Gastroesophageal sphincter (tissue), 4 donors: ENCODE measurements around the gene TCAIM. TPM values are rescaled to one million over a fixed set of nuclear protein-coding genes. Genes with fewer than 3 reads are reported as not detected.

Source experiments
- ATAC-seq: fragments of 150-250 bp; one replicate; pipeline ENCODE4 v1.9.1; 2016; ENCODE audit warnings: mild to moderate bottlenecking, moderate library complexity
- H3K27ac ChIP-seq, 4 donors: fragments of 200-600 bp; sonication (generic) in 3 of 4; 1 replicate in 3 of 4; 2 replicates in 1 of 4; pipeline ENCODE4 v1.5.1; 2016 to 2019
- H3K27me3 ChIP-seq: fragments of 200-600 bp; sonication (generic); one replicate; pipeline ENCODE4 v1.5.1; 2019
- H3K36me3 ChIP-seq, 2 donors: fragments of 200-600 bp; sonication (generic); one replicate each; pipeline ENCODE4 v1.5.1; 2019; ENCODE audit warnings: control low read depth in 1 of 2
- H3K4me1 ChIP-seq, 3 donors: fragments of 200-600 bp; sonication (generic); 1 replicate in 2 of 3; 2 replicates in 1 of 3; pipeline ENCODE4 v1.5.1; 2016 to 2019; ENCODE audit warnings: control low read depth in 2 of 3
- H3K4me3 ChIP-seq, 2 donors: fragments of 200-600 bp; sonication (generic); one replicate each; pipeline ENCODE4 v1.5.1; 2019; ENCODE audit warnings: mild to moderate bottlenecking in 1 of 2, moderate library complexity in 1 of 2
- H3K9me3 ChIP-seq, 3 donors: fragments of 200-600 bp; sonication (generic); one replicate each; pipeline ENCODE4 v1.5.1; 2017 to 2019; ENCODE audit warnings: control low read depth in 2 of 3
- EP300 ChIP-seq: sonication (generic); formaldehyde crosslinking; IDR thresholded peaks from one replicate; pipeline ENCODE4 v1.6.1; 2017; ENCODE audit warnings: antibody characterized with exemption, mild to moderate bottlenecking
- POLR2A ChIP-seq, 2 donors: fragments of 450-650 bp; IDR thresholded peaks; one replicate each; pipeline ENCODE4 v1.6.1; 2017; ENCODE audit warnings: antibody characterized with exemption in 2 of 2, mild to moderate bottlenecking in 2 of 2, moderate library complexity in 1 of 2
- POLR2AphosphoS5 ChIP-seq: sonication (generic); formaldehyde crosslinking; IDR thresholded peaks from one replicate; pipeline ENCODE4 v1.6.1; 2017; ENCODE audit warnings: antibody characterized with exemption
- WGBS, 2 donors: methylation state at CpG; one replicate each; pipeline ENCODE4 v1.1.5; 2018; ENCODE audit warnings: low coverage in 1 of 2; 5-methylcytosine and 5-hydroxymethylcytosine counted together
- total RNA-seq, 4 donors: library from RNA; depleted of rRNA; stranded (reverse); fragments of >200 nt; gene quantifications; one replicate each; pipeline ENCODE4 v1.1.0, GENCODE V29; 2016
- TF ChIP-seq, protein P1 (sequence below), 4 experiments: fragments of 200-600 bp in 2 of 4; fragments of 450-650 bp in 2 of 4; sonication (generic) in 1 of 4; IDR thresholded peaks; one replicate each; pipeline ENCODE4 v1.5.1; 2017 to 2019; ENCODE audit warnings: antibody characterized with exemption in 4 of 4, mild to moderate bottlenecking in 2 of 4, moderate library complexity in 2 of 4

The TCAIM gene
- total RNA-seq, 4 donors from 2014 or later: 25.8 to 56.2 (median 45.9) TPM

GRCh38 chr3:44398853-44399252, 60.3 kb downstream of the TCAIM start:
- Histone ChIP-seq H3K4me3 (no peak overlapping the region), H3K36me3 (peaks cover 0 to 53% of the 10 kb centered on the region in 2 donors), H3K9me3 (no peaks in the 10 kb centered on the region), H3K27me3 (no peaks in the 10 kb centered on the region), H3K27ac (no peak overlapping the region), H3K4me1 (no peaks in the 10 kb centered on the region)
- no peak for ATAC-seq
- no peak for TF ChIP-seq POLR2AphosphoS5
- TF ChIP-seq POLR2A (IDR thresholded peaks at IDR 0.05): no peak
- no peak for TF ChIP-seq EP300
- TF ChIP-seq, protein P1, sequence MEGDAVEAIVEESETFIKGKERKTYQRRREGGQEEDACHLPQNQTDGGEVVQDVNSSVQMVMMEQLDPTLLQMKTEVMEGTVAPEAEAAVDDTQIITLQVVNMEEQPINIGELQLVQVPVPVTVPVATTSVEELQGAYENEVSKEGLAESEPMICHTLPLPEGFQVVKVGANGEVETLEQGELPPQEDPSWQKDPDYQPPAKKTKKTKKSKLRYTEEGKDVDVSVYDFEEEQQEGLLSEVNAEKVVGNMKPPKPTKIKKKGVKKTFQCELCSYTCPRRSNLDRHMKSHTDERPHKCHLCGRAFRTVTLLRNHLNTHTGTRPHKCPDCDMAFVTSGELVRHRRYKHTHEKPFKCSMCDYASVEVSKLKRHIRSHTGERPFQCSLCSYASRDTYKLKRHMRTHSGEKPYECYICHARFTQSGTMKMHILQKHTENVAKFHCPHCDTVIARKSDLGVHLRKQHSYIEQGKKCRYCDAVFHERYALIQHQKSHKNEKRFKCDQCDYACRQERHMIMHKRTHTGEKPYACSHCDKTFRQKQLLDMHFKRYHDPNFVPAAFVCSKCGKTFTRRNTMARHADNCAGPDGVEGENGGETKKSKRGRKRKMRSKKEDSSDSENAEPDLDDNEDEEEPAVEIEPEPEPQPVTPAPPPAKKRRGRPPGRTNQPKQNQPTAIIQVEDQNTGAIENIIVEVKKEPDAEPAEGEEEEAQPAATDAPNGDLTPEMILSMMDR (IDR thresholded peaks at IDR 0.05): no peak
- WGBS, 2 donors: 50 to 74% methylated on average over 4 of the region's 4 CpGs

DNA sequence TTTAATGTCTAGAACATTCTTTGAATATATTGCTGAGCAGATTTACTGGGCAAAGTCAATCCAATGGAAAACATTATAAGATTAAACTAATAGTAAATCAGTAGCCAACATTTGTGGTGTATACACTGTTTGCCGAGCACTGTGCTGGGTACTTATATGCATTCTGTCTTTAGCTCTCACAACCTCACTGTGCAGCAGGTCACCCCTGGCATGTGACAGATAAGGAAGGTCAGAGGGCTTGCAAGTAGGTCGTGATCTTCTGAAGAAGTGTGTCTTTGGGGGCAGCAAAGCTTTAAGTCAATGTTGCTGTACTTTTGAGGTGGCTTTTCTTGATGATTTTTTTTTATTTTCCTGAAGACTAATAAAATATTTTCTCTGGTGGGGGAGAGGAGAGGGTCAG, 62.2 kb downstream of the TCAIM start:
- H3K4me1 ChIP-seq: no peaks in the 10 kb centered on the region
- H3K27ac ChIP-seq: no peak overlapping the region
- H3K4me3 ChIP-seq: no peak overlapping the region
- H3K36me3 ChIP-seq: peaks cover 0 to 62% of the 10 kb centered on the region in 2 donors
- 52 to 76% methylated on average over 2 of the region's 2 CpGs for WGBS, 2 donors
- no peaks in the 10 kb centered on the region for H3K9me3 ChIP-seq
- TF ChIP-seq POLR2A (IDR thresholded peaks at IDR 0.05) (no peak), EP300 (no peak), POLR2AphosphoS5 (no peak)
- TF ChIP-seq, protein P1 (IDR thresholded peaks at IDR 0.05): no peak
- ATAC-seq: no peak
- no peaks in the 10 kb centered on the region for H3K27me3 ChIP-seq

DNA sequence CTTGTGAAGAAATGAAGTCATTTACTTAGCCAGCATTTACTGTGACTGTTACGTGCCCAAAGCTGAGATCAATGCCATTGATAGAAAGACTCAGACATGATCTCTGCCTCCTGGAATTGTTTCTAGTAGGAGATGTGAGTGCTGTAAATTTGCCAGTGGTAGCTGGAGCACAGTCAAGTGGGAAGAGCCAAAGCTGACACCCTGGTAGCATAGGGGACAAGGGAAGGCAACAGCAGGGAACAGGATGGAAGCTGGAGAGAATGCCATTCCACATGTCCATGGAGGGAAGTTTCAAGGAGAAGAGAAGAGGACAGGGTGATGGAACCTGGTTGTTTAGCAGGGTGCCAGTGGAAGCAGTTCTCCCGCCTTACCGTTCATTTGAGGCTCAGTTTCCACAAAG, 64.0 kb downstream of the TCAIM start:
- Histone ChIP-seq H3K36me3 (peaks cover 0 to 59% of the 10 kb centered on the region in 2 donors), H3K4me1 (no peaks in the 10 kb centered on the region), H3K9me3 (no peaks in the 10 kb centered on the region), H3K4me3 (no peak overlapping the region), H3K27me3 (no peaks in the 10 kb centered on the region), H3K27ac (no peak overlapping the region)
- TF ChIP-seq POLR2AphosphoS5: no peak
- no peak for TF ChIP-seq EP300
- no peak for TF ChIP-seq POLR2A (IDR thresholded peaks at IDR 0.05)
- ATAC-seq: no peak
- 89 to 98% methylated on average over 1 to 3 of the region's 3 CpGs for WGBS, 2 donors

DNA sequence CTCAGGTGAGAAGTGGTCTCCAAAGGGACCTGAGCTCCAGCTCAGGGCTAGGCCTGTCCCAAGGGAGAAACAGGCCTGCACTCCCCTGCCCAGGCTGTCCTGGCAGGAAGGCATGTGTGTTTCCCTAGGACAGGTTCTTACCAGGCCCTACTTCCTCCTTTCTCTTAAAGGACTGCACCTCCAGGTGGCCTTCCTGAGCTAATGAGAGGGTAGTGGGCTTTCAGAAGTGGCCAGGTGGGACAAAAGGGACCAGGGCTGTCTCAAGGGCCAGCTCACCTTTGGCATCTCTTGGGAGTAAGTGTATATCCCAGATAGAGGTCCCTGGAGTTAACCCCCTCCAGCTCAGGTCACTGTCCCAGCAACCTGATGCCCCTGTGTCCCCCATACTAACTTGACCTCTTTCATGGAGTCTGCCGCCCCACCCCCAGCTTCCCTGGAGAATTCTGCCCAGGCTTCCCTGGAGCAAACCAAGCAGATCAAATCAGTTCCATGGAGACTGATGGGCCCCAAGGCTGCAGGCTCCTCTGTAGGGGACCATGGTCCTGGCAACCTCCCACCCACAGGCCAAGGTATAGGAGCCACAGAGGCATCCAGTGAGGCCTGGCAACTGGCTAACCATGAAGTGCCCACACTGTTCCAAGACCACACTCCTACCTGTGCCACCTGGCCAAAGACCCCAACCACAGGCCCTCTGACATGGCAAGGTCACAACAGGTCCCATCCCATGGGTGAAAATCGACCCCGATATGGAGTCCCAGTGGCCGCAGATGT, 71.3 kb downstream of the TCAIM start:
- no peaks in the 10 kb centered on the region for H3K4me1 ChIP-seq
- H3K4me3 ChIP-seq: no peak overlapping the region
- TF ChIP-seq EP300: no peak
- TF ChIP-seq, protein P1 (IDR thresholded peaks at IDR 0.05): no peak
- no peak for TF ChIP-seq POLR2A (IDR thresholded peaks at IDR 0.05)
- no peak for TF ChIP-seq POLR2AphosphoS5
- H3K36me3 ChIP-seq: peaks cover 0 to 31% of the 10 kb centered on the region in 2 donors
- no peaks in the 10 kb centered on the region for H3K9me3 ChIP-seq
- ATAC-seq: no peak
- WGBS, 2 donors: 86% methylated on average over 3 of the region's 4 CpGs; no CpG with 5 or more reads in 1 of the 2 donors
- no peaks in the 10 kb centered on the region for H3K27me3 ChIP-seq
- H3K27ac ChIP-seq: no peak overlapping the region

- TF ChIP-seq POLR2A (IDR thresholded peaks at IDR 0.05) (no peak), EP300 (no peak), POLR2AphosphoS5 (no peak)
- TF ChIP-seq, protein P1 (IDR thresholded peaks at IDR 0.05): no peak
- Histone ChIP-seq H3K27ac (no peak overlapping the region), H3K4me3 (no peak overlapping the region), H3K9me3 (no peaks in the 10 kb centered on the region), H3K4me1 (no peaks in the 10 kb centered on the region), H3K27me3 (no peaks in the 10 kb centered on the region), H3K36me3 (peaks cover 0 to 19% of the 10 kb centered on the region in 2 donors)
- WGBS, 2 donors: 33 to 61% methylated on average over 1 to 3 of the region's 11 CpGs
- no peak for ATAC-seq
Observed at GRCh38 chr3:44411031-44411645, 72.6 kb downstream of the TCAIM start.
